KMS-11 (cell line): ENCODE measurements around the gene CEBPA.

Source experiments
- H2AFZ ChIP-seq: fragments of 200-600 bp; sonication (generic); 2 replicates; pipeline ENCODE4 v1.6.1; 2016; ENCODE audit warnings: antibody characterized with exemption, mixed run types, low read depth
- H3K27ac ChIP-seq: fragments of 200-600 bp; sonication (generic); 2 replicates; pipeline ENCODE4 v1.6.1; 2016; ENCODE audit warnings: mild to moderate bottlenecking, mixed run types
- H3K27me3 ChIP-seq: fragments of 200-600 bp; sonication (generic); 2 replicates; pipeline ENCODE4 v1.6.1; 2017; ENCODE audit warnings: mild to moderate bottlenecking, low read depth, mixed run types, moderate library complexity; ENCODE audit not compliant: insufficient read depth
- H3K36me3 ChIP-seq: fragments of 200-600 bp; sonication (generic); 2 replicates; pipeline ENCODE4 v1.6.1; 2017; ENCODE audit warnings: mild to moderate bottlenecking, mixed run types; ENCODE audit not compliant: insufficient read depth
- H3K4me1 ChIP-seq: fragments of 200-600 bp; sonication (generic); 2 replicates; pipeline ENCODE4 v1.6.1; 2016; ENCODE audit warnings: mild to moderate bottlenecking, low read depth, mixed run types; ENCODE audit not compliant: poor library complexity, severe bottlenecking
- H3K4me2 ChIP-seq: fragments of 200-600 bp; sonication (generic); 2 replicates; pipeline ENCODE4 v1.7.0; 2016; ENCODE audit warnings: mild to moderate bottlenecking, mixed run types
- H3K4me3 ChIP-seq: fragments of 200-600 bp; sonication (generic); IDR thresholded peaks from 2 replicates; pipeline ENCODE4 v1.6.1; 2017; ENCODE audit warnings: low read depth, low read length, mixed read lengths; ENCODE audit not compliant: insufficient read depth
- H3K79me2 ChIP-seq: fragments of 200-600 bp; sonication (generic); 2 replicates; pipeline ENCODE4 v1.6.1; 2016; ENCODE audit warnings: low read depth, mixed run types; ENCODE audit not compliant: insufficient read depth
- H3K9ac ChIP-seq: fragments of 200-600 bp; sonication (generic); 2 replicates; pipeline ENCODE4 v1.6.1; 2016; ENCODE audit warnings: mild to moderate bottlenecking, mixed run types
- H4K20me1 ChIP-seq: fragments of 200-600 bp; sonication (generic); 2 replicates; pipeline ENCODE4 v1.6.1; 2016; ENCODE audit warnings: mild to moderate bottlenecking, mixed run types; ENCODE audit not compliant: insufficient read depth
- TF ChIP-seq, protein P1 (sequence below): fragments of 200-600 bp; sonication (generic); conservative IDR thresholded peaks from 2 replicates; pipeline ENCODE4 v1.6.1; 2017; ENCODE audit warnings: low read depth, mild to moderate bottlenecking, antibody characterized with exemption, low read length, moderate library complexity, mixed read lengths

Gene CEBPA

DNA sequence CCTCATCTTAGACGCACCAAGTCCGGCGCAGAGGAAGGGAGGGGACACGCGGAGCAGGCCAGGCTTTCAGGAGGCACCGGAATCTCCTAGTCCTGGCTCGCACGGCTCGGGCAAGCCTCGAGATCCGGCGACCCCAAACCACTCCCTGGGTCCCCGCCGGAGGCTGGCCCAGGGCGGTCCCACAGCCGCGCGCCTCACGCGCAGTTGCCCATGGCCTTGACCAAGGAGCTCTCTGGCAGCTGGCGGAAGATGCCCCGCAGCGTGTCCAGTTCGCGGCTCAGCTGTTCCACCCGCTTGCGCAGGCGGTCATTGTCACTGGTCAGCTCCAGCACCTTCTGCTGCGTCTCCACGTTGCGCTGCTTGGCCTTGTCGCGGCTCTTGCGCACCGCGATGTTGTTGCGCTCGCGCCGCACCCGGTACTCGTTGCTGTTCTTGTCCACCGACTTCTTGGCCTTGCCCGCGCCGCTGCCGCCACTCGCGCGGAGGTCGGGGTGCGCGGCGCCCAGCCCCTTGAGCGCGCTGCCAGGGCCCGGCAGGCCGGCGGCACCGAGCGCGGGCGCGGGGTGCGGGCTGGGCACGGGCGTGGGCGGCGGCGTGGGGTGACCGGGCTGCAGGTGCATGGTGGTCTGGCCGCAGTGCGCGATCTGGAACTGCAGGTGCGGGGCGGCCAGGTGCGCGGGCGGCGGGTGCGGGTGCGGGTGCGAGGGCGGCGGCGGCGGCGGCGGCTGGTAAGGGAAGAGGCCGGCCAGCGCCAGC, 1.0 kb downstream of the CEBPA start:
- Histone ChIP-seq H2AFZ (no peak overlapping the region), H3K9ac (peak overlapping the region; percentile 74; the same call in 1 of the 2 replicates), H3K4me2 (peak overlapping the region; percentile 21; the same call in 1 of the 2 replicates), H3K79me2 (no peaks in the 10 kb centered on the region), H3K36me3 (no peaks in the 10 kb centered on the region), H4K20me1 (no peaks in the 10 kb centered on the region), H3K4me3 (no peak overlapping the region), H3K4me1 (peaks cover 4% of the 10 kb centered on the region), H3K27me3 (no peaks in the 10 kb centered on the region), H3K27ac (no peak overlapping the region)
- TF ChIP-seq, protein P1, sequence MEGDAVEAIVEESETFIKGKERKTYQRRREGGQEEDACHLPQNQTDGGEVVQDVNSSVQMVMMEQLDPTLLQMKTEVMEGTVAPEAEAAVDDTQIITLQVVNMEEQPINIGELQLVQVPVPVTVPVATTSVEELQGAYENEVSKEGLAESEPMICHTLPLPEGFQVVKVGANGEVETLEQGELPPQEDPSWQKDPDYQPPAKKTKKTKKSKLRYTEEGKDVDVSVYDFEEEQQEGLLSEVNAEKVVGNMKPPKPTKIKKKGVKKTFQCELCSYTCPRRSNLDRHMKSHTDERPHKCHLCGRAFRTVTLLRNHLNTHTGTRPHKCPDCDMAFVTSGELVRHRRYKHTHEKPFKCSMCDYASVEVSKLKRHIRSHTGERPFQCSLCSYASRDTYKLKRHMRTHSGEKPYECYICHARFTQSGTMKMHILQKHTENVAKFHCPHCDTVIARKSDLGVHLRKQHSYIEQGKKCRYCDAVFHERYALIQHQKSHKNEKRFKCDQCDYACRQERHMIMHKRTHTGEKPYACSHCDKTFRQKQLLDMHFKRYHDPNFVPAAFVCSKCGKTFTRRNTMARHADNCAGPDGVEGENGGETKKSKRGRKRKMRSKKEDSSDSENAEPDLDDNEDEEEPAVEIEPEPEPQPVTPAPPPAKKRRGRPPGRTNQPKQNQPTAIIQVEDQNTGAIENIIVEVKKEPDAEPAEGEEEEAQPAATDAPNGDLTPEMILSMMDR, result no peak

DNA sequence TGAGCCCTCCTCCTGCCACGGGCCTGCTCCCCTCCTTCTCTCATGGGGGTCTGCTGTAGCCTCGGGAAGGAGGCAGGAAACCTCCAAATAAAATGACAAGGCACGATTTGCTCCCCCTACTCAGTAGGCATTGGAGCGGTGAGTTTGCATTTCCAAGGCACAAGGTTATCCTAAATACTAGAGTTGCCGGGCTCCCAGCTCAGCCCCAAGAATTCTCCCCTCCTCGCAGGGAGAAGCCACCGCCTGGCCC, 1.5 kb downstream of the CEBPA start:
- no peaks in the 10 kb centered on the region for H3K27me3 ChIP-seq

DNA sequence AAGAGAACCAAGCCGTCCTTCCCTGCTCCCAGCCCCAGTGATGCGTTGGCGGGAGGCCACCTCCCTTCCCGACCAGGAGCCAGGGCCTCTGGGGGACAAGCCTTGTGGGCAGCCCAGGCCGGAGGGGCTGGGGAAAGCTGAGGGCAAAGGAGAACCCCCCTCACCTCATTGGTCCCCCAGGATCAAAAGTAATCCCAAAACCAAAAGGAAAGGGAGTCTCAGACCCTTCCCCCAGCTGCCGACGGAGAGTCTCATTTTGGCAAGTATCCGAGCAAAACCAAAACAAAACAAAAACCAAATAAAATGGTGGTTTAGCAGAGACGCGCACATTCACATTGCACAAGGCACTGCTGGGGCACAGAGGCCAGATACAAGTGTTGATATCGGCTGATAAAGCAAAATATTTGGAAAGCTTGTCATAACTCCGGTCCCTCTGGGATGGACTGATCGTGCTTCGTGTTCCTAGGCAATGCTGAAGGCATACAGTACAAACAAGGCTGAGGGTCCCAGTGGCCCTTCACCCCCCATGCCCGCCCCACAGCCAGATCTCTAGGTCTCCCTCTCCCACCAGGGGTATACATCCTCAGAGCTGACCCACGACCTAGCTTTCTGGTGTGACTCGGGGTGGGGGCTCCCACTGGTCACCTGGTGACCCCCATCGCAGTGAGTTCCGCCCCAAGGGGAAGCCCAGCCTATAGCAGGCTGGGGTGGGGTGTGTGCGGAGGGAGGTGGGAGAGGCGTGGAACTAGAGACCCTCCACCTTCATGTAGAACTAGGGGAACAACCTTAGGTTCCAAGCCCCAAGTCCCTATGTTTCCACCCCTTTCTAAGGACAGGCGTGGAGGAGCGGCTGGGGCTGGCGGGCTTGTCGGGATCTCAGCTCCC, 2.1 kb downstream of the CEBPA start:
- no peaks in the 10 kb centered on the region for H3K27me3 ChIP-seq
- H2AFZ ChIP-seq, result no peak overlapping the region
- no peak overlapping the region; the same call in 1 of the 2 replicates for H3K4me2 ChIP-seq
- no peaks in the 10 kb centered on the region for H4K20me1 ChIP-seq
- TF ChIP-seq, protein P1, result no peak
- no peaks in the 10 kb centered on the region for H3K79me2 ChIP-seq
- H3K27ac ChIP-seq, result no peak overlapping the region
- no peaks in the 10 kb centered on the region for H3K36me3 ChIP-seq
- no peak overlapping the region for H3K4me3 ChIP-seq
- no peak overlapping the region for H3K9ac ChIP-seq
- peaks cover 4% of the 10 kb centered on the region for H3K4me1 ChIP-seq

More for the DNA sequence above, 1.5 kb downstream of the CEBPA start:
- Histone ChIP-seq H3K36me3 (no peaks in the 10 kb centered on the region), H3K4me2 (no peak overlapping the region; the same call in 1 of the 2 replicates), H3K4me3 (no peak overlapping the region), H2AFZ (no peak overlapping the region), H4K20me1 (no peaks in the 10 kb centered on the region), H3K9ac (no peak overlapping the region), H3K4me1 (peaks cover 4% of the 10 kb centered on the region), H3K27ac (no peak overlapping the region), H3K79me2 (no peaks in the 10 kb centered on the region)
- TF ChIP-seq, protein P1, result no peak

- TF ChIP-seq, protein P1, result no peak
- Histone ChIP-seq H3K9ac (no peak overlapping the region), H4K20me1 (no peaks in the 10 kb centered on the region), H3K27ac (no peak overlapping the region), H3K27me3 (no peaks in the 10 kb centered on the region; the same call in 1 of the 2 replicates), H3K4me2 (no peak overlapping the region), H3K36me3 (no peaks in the 10 kb centered on the region), H3K4me3 (no peak overlapping the region), H3K79me2 (no peaks in the 10 kb centered on the region), H3K4me1 (peaks cover 4% of the 10 kb centered on the region), H2AFZ (no peak overlapping the region)
Observed at GRCh38 chr19:33299051-33299688, 3.2 kb downstream of the CEBPA start.
